Liver (tissue), 3 donors: ENCODE data around the gene CDA.

Experiments
- HNF4G ChIP-seq: IDR thresholded peaks from 2 replicates; pipeline ENCODE4 v1.6.1; 2016; ENCODE audit warnings: antibody characterized with exemption
- JUND ChIP-seq, 2 donors: IDR thresholded peaks; 2 replicates each; pipeline ENCODE4 v1.6.1; 2016; ENCODE audit warnings: antibody characterized with exemption in 2 of 2
- REST ChIP-seq: IDR thresholded peaks from 2 replicates; pipeline ENCODE4 v1.6.1; 2016; ENCODE audit warnings: antibody characterized with exemption, mild to moderate bottlenecking
- YY1 ChIP-seq: IDR thresholded peaks from 2 replicates; pipeline ENCODE4 v1.6.1; 2016; ENCODE audit warnings: antibody characterized with exemption, mild to moderate bottlenecking
- TF ChIP-seq, protein P1 (sequence below): fragments of 150-350 bp; IDR thresholded peaks from 2 replicates; pipeline ENCODE4 v1.5.1; 2017; ENCODE audit warnings: improper control_type of control experiment, low read depth, low read length; ENCODE audit not compliant: missing input control
- donor health status: healthy.
- donor health status: healthy.

DNA sequence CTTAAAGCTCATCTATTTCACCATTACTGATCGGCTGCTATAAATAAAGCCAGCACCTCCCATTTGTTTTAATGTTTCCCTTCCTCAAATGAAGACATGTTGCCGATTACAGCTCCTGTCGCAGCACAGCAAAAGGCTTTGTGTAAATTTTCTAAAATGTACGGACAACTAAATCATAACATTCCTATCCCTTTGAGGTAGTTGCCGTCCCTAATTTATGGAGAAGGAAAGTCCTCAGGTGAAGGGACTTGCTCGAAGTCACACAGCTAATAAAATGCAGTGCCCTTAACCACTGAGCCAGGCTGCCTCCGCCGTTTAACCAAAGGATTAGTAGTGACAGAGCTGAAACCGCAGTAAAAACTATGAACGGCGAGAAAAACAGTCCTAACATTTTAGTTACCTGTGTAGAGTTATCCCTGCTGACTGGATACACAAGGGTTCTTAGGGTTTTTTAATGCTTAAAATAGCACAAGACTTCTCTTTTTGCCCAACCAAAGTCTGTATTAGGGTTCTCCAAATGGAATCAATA, 45.2 kb downstream of the CDA start:
- TF ChIP-seq HNF4G (no peak), REST (no peak), JUND (IDR thresholded peaks at IDR 0.05) (no peak), YY1 (no peak)
- TF ChIP-seq, protein P1, sequence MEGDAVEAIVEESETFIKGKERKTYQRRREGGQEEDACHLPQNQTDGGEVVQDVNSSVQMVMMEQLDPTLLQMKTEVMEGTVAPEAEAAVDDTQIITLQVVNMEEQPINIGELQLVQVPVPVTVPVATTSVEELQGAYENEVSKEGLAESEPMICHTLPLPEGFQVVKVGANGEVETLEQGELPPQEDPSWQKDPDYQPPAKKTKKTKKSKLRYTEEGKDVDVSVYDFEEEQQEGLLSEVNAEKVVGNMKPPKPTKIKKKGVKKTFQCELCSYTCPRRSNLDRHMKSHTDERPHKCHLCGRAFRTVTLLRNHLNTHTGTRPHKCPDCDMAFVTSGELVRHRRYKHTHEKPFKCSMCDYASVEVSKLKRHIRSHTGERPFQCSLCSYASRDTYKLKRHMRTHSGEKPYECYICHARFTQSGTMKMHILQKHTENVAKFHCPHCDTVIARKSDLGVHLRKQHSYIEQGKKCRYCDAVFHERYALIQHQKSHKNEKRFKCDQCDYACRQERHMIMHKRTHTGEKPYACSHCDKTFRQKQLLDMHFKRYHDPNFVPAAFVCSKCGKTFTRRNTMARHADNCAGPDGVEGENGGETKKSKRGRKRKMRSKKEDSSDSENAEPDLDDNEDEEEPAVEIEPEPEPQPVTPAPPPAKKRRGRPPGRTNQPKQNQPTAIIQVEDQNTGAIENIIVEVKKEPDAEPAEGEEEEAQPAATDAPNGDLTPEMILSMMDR, result no peak
